Stomach smooth muscle (tissue), 2 donors: Measurements from ENCODE around the gene PROM1.

Source experiments
- H3K27ac ChIP-seq: one replicate; pipeline ENCODE4 v1.7.0; 2013; ENCODE audit warnings: mild to moderate bottlenecking, low read length, inconsistent platforms
- H3K27me3 ChIP-seq, 2 donors: one replicate each; pipeline ENCODE4 v1.7.0; 2013; ENCODE audit warnings: low read length in 2 of 2; ENCODE audit not compliant: insufficient read depth in 2 of 2, control insufficient read depth in 1 of 2
- H3K36me3 ChIP-seq, 2 donors: one replicate each; pipeline ENCODE4 v1.7.0; 2013; ENCODE audit warnings: low read length in 2 of 2; ENCODE audit not compliant: control insufficient read depth in 2 of 2, insufficient read depth in 2 of 2
- H3K4me1 ChIP-seq: one replicate; pipeline ENCODE4 v1.7.0; 2013; ENCODE audit warnings: low read length; ENCODE audit not compliant: control insufficient read depth, insufficient read depth
- H3K4me3 ChIP-seq, 2 donors: one replicate each; pipeline ENCODE4 v1.7.0; 2013; ENCODE audit warnings: low read length in 2 of 2
- H3K9ac ChIP-seq, 2 donors: one replicate each; pipeline ENCODE4 v1.7.0; 2013; ENCODE audit warnings: low read length in 2 of 2, mild to moderate bottlenecking in 1 of 2
- H3K9me3 ChIP-seq, 2 donors: one replicate each; pipeline ENCODE4 v1.7.0; 2013; ENCODE audit warnings: low read length in 2 of 2; ENCODE audit not compliant: control insufficient read depth in 2 of 2
- donor health status: healthy.
- donor health status: Pancreatic carcinoma.

Gene PROM1

DNA sequence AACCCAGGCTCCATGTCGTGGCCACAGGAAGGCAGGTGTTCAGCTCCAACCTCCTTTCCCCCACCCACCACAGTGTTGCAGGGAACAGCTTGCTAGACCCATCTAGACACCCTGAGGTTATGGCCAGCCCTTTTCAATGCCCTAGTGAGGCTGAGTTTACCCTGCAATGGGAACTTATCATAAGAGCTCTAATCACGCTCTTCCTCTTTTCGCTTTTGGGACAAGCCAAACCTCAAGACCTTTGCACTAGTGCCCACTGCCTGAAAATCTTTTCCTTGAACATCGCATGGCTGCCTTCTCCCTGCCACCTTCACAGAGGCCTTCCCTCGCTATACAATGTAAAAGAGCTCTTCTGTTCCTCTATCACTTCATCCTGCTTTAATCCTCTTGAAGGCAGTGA, 118.5 kb downstream of the PROM1 start:
- Histone ChIP-seq H3K9me3 (peaks cover 3 to 6% of the 10 kb centered on the region in 2 donors), H3K9ac (no peak overlapping the region), H3K4me3 (no peak overlapping the region), H3K36me3 (no peaks in the 10 kb centered on the region), H3K27ac (no peak overlapping the region), H3K27me3 (peaks cover 0 to 2% of the 10 kb centered on the region in 2 donors), H3K4me1 (no peaks in the 10 kb centered on the region)

DNA sequence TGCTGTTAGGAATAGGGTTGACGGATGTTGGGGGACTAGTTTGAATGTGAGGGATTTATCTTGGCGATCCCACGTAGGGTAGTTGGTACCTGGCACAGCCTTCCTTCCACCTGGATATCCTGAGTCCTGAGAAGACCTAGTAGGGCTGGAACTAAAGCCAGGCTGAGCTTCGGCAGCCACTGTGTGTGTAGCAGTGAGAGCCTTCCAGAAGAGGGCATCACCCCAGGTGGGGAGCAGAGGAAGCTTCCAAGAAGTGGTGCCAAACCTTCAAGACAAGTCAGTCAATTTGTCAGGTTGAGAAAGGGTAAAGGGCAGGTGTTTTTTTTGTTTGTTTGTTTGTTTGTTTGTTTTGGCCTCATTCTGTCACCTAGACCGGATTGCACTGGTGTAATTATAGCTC, 119.7 kb downstream of the PROM1 start:
- H3K27me3 ChIP-seq: peaks cover 0 to 2% of the 10 kb centered on the region in 2 donors
- H3K36me3 ChIP-seq: no peaks in the 10 kb centered on the region
- no peaks in the 10 kb centered on the region for H3K4me1 ChIP-seq
- no peak overlapping the region for H3K27ac ChIP-seq
- H3K9ac ChIP-seq: no peak overlapping the region
- no peak overlapping the region for H3K4me3 ChIP-seq
- peaks cover 3 to 6% of the 10 kb centered on the region in 2 donors for H3K9me3 ChIP-seq

DNA sequence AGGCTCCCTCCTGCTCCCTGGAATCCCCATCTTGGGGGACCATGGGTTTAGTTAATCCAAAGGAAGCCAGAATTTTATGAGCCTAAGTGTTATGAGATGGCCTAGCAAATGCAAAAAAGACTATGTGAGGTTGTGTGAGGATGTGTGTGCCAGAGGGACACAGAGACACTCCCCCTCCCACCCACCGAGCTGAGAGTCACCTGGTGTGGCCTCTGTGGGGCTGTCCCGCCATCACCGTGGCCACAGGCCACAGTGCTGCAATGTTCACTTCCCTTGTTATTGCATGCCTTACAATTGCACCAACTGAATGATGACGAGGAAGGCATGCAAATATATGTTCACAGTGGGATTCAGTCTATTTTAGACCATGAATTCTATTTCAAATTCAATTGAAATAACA, 120.2 kb downstream of the PROM1 start:
- H3K27ac ChIP-seq: no peak overlapping the region
- peaks cover 3 to 6% of the 10 kb centered on the region in 2 donors for H3K9me3 ChIP-seq
- H3K36me3 ChIP-seq: no peaks in the 10 kb centered on the region
- H3K4me1 ChIP-seq: no peaks in the 10 kb centered on the region
- H3K27me3 ChIP-seq: peaks cover 0 to 2% of the 10 kb centered on the region in 2 donors
- H3K9ac ChIP-seq: no peak overlapping the region
- no peak overlapping the region for H3K4me3 ChIP-seq

DNA sequence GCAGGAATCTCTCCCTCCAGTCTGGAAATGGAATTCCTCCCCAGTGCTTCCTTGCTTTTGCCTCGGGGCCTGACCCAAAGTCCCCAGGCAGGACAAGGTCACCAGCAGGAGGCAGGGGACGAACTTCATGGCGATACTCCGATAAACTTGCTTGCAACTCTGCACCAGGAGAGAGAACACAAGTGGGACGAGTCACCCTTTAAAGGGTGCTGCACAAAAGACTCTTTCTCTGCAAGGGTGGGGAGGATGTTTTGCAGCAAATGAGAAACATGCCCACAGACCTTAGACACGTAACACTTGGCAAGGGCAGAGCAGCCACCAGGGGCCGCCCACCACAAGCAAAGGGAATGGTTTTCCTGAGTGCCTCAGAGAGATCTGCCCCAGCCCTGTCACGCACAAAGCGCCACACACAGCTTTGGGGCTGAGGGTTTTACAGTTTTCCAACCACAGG, 120.8 kb downstream of the PROM1 start, which contains the start of gene FGFBP2:
TSS of gene FGFBP2 (minus strand) at position 175 of the 451 bp plus-strand sequence. CDS start at position 129, 46 bp downstream.
- Histone ChIP-seq H3K4me1 (no peaks in the 10 kb centered on the region), H3K27ac (no peak within 1 kb of the TSS), H3K9me3 (peaks cover 3 to 6% of the 10 kb centered on the region in 2 donors), H3K9ac (no peak within 1 kb of the TSS), H3K27me3 (peaks cover 0 to 2% of the 10 kb centered on the region in 2 donors), H3K4me3 (no peak within 1 kb of the TSS), H3K36me3 (no peaks in the 10 kb centered on the region)

DNA sequence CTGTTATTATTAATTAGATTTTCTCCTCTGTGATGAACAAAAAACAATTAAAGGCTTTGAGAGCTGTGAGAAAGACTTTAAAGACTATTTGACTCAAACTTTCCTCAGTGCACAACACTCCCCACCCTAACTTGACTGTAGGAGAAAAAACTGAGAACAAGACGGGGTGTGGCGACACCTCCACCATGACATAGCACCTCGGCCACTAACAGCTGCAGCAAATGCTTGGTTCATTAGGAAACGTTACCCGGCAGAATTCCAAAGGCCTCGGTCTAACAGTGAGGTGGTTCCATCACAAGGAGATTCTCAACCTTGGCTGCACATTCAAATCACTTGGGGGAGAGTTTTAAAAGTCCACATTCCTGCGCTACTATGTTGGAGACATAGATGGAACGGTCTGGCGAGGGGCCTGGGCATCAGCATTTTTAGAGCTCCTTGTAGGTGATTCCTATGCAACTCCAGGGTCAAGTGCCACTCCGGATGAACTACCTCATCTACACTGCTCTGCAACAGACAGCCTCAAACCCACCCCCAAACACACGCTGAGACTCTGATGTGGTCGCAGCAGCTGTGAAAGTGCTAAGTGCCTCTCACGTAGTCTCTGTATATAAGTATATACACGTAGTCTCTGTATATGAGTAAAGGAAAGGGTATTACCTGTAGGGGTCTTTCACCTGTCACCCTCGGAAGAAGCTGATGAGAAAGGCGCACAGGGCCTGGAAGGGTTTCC, 121.9 kb downstream of the PROM1 start:
- Histone ChIP-seq H3K4me3 (no peak overlapping the region), H3K27me3 (peaks cover 0 to 2% of the 10 kb centered on the region in 2 donors), H3K4me1 (no peaks in the 10 kb centered on the region)

DNA sequence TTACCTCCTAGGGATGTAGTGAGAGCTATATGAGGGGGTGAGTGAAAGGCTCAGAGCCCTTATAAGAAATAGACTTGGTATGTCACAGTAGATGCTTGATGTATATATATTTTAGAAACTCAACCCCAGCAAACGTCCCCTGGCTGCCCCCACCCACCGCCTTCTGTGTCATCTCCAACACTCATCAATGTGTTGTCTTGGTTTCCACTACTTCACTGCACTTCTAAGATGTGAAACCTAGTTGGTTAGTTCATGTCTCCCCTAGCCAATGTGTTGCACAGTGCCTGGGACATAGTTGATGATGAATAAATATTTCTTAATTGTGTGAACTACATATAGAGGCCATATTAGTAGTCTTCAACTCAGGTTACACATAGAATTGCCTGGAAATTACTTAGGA, 125.3 kb downstream of the PROM1 start:
- no peak overlapping the region for H3K27ac ChIP-seq
- H3K4me1 ChIP-seq: no peaks in the 10 kb centered on the region
- H3K4me3 ChIP-seq: no peak overlapping the region
- no peaks in the 10 kb centered on the region for H3K9me3 ChIP-seq
- H3K9ac ChIP-seq: no peak overlapping the region
- H3K36me3 ChIP-seq: no peaks in the 10 kb centered on the region
- peaks cover 0 to under 1% of the 10 kb centered on the region in 2 donors for H3K27me3 ChIP-seq

More for the DNA sequence above, 121.9 kb downstream of the PROM1 start:
- peaks cover 3 to 6% of the 10 kb centered on the region in 2 donors for H3K9me3 ChIP-seq
- no peak overlapping the region for H3K9ac ChIP-seq
- H3K27ac ChIP-seq: no peak overlapping the region
- no peaks in the 10 kb centered on the region for H3K36me3 ChIP-seq

DNA sequence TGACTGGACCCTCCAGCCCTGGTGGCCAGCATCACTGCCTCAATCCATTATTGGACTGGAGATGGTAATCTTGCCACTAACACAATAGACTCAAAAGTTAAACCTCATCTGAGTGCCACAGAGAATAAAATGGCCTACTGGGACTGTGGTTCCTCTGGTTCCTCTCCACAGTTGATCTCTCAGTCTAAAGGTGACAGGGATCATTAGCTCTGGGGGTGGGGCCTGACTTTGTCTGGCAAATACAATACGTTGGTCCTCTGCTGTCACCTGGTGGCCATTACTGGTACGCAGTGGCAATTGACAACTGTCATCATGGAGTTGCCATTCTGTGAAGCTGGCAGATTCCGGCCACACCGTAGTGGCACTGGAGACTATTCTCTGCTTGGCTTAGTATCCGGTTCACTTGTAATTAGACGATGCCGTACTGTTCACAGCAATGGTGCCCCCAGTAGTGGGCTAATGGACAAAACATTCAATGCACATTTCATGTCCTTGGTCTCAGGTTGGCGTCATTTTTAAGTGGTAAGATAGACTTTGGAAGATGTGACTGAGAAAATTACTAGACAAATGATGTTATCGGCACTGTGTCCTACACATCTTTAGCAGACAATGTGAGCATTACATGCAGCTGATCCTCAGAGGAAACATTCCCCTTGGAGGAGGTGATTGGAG, 127.5 kb downstream of the PROM1 start:
- H3K27me3 ChIP-seq: no peaks in the 10 kb centered on the region
- H3K27ac ChIP-seq: no peak overlapping the region
- no peaks in the 10 kb centered on the region for H3K9me3 ChIP-seq
- H3K4me3 ChIP-seq: no peak overlapping the region
- H3K36me3 ChIP-seq: no peaks in the 10 kb centered on the region
- H3K9ac ChIP-seq: no peak overlapping the region
- H3K4me1 ChIP-seq: no peaks in the 10 kb centered on the region

DNA sequence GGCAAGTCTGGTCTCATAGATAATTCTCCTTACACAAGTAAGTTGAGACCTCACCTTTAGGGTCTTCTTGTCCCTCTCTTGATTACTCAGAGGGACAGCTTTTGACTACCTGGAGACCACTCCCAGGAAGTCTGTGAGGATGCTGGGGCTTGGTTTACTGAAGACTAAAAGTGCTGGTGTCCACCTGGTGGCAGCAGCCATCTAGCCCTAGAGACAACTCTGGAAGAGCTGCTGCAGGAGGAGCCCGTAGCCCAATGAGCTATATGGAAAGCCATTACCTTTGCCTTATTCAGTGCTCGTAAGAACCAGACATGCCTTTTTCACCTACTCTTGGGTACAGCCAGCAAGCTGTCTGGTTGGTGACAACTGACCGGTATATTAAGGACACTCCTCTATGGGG, 128.2 kb downstream of the PROM1 start:
- H3K36me3 ChIP-seq: no peaks in the 10 kb centered on the region
- H3K4me1 ChIP-seq: no peaks in the 10 kb centered on the region
- no peak overlapping the region for H3K9ac ChIP-seq
- no peak overlapping the region for H3K4me3 ChIP-seq
- no peaks in the 10 kb centered on the region for H3K27me3 ChIP-seq
- H3K9me3 ChIP-seq: no peaks in the 10 kb centered on the region
- no peak overlapping the region for H3K27ac ChIP-seq

DNA sequence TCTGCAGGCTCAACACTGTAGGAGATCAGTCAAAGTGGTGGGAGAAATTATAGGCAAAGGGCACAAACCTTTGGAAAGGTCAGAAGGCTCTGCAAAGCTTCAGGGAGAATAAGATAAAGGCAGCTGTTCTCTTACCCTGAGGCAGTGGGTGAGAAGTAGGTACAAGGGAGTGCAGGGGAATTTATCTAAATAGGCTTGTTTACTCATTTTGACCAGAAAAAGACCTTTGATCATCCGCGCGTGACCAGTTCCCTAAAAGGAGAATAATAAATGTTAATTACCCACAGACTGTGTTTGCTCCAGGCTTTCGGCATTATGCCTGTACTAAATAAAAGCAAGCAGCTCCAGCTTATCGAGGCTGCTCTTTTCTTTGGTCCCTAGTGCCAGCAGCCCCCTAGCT, 130.2 kb downstream of the PROM1 start:
- no peaks in the 10 kb centered on the region for H3K36me3 ChIP-seq
- no peak overlapping the region for H3K27ac ChIP-seq
- no peaks in the 10 kb centered on the region for H3K4me1 ChIP-seq
- no peak overlapping the region for H3K4me3 ChIP-seq
- H3K9me3 ChIP-seq: no peaks in the 10 kb centered on the region
- no peaks in the 10 kb centered on the region for H3K27me3 ChIP-seq
- H3K9ac ChIP-seq: no peak overlapping the region

DNA sequence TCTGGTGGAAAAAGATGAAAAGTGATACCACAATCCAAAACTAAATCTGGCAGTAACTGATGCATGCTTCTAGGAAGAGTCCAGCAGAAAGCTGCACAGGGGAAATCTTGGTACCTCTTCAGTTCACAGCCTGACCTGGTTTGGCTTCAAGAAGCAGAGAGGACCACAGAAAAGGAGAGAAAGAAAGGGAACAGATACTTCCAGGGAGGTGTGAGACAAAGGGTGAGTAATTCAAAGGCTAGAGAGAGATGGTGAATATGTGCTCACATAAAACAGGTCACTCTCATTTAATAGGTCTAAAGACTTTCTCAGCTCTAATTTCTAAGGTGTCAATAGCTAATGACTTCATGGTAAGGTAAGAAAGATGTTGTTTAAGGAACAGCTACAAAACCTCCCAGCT, 132.0 kb downstream of the PROM1 start:
- H3K9me3 ChIP-seq: no peaks in the 10 kb centered on the region
- no peaks in the 10 kb centered on the region for H3K4me1 ChIP-seq
- H3K27ac ChIP-seq: no peak overlapping the region
- H3K27me3 ChIP-seq: no peaks in the 10 kb centered on the region
- no peaks in the 10 kb centered on the region for H3K36me3 ChIP-seq
- no peak overlapping the region for H3K9ac ChIP-seq
- H3K4me3 ChIP-seq: no peak overlapping the region

DNA sequence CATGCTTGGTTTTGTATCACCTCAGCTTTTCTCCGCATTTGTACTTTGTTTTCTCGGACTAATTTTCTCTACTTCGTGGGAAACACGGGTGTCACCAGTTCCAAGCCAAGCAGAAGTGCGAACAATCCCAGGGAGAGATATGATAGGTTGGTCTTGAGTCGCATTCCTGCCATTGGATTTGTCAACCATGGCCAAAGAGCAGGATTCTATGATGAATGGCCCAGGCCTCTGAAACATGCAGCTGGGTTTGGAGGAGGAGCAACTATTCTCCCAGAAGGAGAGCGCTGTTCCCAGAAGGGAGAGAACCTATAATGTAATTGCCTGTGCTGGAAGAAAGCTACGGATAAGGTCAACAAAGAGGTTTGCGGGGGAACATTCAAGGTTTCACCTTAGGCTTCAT, 135.0 kb downstream of the PROM1 start:
- no peak overlapping the region for H3K27ac ChIP-seq
- H3K9ac ChIP-seq: no peak overlapping the region
- H3K4me3 ChIP-seq: no peak overlapping the region
- no peaks in the 10 kb centered on the region for H3K27me3 ChIP-seq
- no peaks in the 10 kb centered on the region for H3K9me3 ChIP-seq
- H3K36me3 ChIP-seq: no peaks in the 10 kb centered on the region
- no peaks in the 10 kb centered on the region for H3K4me1 ChIP-seq
